GM12878 (cell line): Measurements from ENCODE around the gene GPR146. TPM values are rescaled to one million over a fixed set of nuclear protein-coding genes. Genes with fewer than 3 reads are reported as not detected.

ENCODE experiments used
- ATAC-seq: fragments of 200-7000 bp; cut with Tn5 transposase; 3 replicates; pipeline ENCODE4 v1.9.1; 2020; ENCODE audit warnings: mild to moderate bottlenecking, moderate library complexity
- BruUV-seq: library from RNA; stranded (reverse); fragments of 400-500 nt; replicated peaks from 2 replicates; lab custom pipeline; 2021; lab: Mats Ljungman, UMichigan
- CTCF ChIA-PET: fragments of 300-600 bp; sonication (Branson Sonifier 250); formaldehyde crosslinking; extraction: SDS; loops from one replicate; lab custom pipeline; 2021; ENCODE audit warnings: inconsistent platforms; lab: Yijun Ruan, JAX
- POLR2A ChIA-PET: fragments of 350-600 bp; formaldehyde crosslinking; extraction: SDS; loops from one replicate; lab custom pipeline; 2021; ENCODE audit warnings: inconsistent platforms; lab: Charles Lee
- RAD21 ChIA-PET: fragments of 300-600 bp; sonication (Branson Sonifier 250); formaldehyde crosslinking; loops from one replicate; lab custom pipeline; 2023; ENCODE audit warnings: antibody characterized with exemption; ENCODE audit not compliant: unreplicated experiment; lab: Charles Lee
- SMC1A ChIA-PET: fragments of 300-600 bp; sonication (Branson Sonifier 250); formaldehyde crosslinking; loops from one replicate; lab custom pipeline; 2023; ENCODE audit not compliant: unreplicated experiment, uncharacterized antibody; lab: Charles Lee
- DNase-seq: peaks from one replicate; pipeline ENCODE4 v3.0.0-alpha.2; 2011; ENCODE audit warnings: low read depth, low spot score
- FAIRE-seq: peaks from 3 replicates; lab custom pipeline; 2011; peaks lifted over from hg19 to GRCh38; lab: Jason Lieb, UNC
- H2AFZ ChIP-seq: 2 replicates; pipeline ENCODE4 v1.6.0; 2011; ENCODE audit warnings: low read depth, low read length, control low read depth; ENCODE audit not compliant: control insufficient read depth
- H3K27ac ChIP-seq: 2 replicates; pipeline ENCODE4 v1.5.1; 2011; ENCODE audit warnings: control low read depth; ENCODE audit not compliant: control insufficient read depth, insufficient read depth
- H3K27me3 ChIP-seq, 2 experiments: replicated peaks in 1 of 2; 2 replicates each; pipeline versions ENCODE4 v1.6.0 to v1.6.1; 2011; ENCODE audit warnings: low read length in 1 of 2; ENCODE audit not compliant: control insufficient read depth in 2 of 2, insufficient read depth in 2 of 2
- H3K36me3 ChIP-seq, 2 experiments: 2 replicates each; pipeline ENCODE4 v1.5.1; 2011; ENCODE audit warnings: low read length in 1 of 2; ENCODE audit not compliant: control insufficient read depth in 2 of 2, insufficient read depth in 2 of 2
- H3K4me1 ChIP-seq: 2 replicates; pipeline ENCODE4 v1.6.1; 2011; ENCODE audit warnings: mild to moderate bottlenecking, low read length, moderate library complexity, mixed read lengths; ENCODE audit not compliant: control insufficient read depth, insufficient read depth
- H3K4me2 ChIP-seq: 2 replicates; pipeline ENCODE4 v1.6.0; 2011; ENCODE audit warnings: control low read depth; ENCODE audit not compliant: control insufficient read depth, insufficient read depth
- H3K4me3 ChIP-seq: fragments of 200-600 bp; sonication (generic); 2 replicates; pipeline ENCODE4 v1.5.1; 2016
- H3K79me2 ChIP-seq: 2 replicates; pipeline ENCODE4 v1.6.0; 2011; ENCODE audit warnings: low read length; ENCODE audit not compliant: control insufficient read depth, insufficient read depth
- H3K9ac ChIP-seq: 2 replicates; pipeline ENCODE4 v1.8.0; 2011; ENCODE audit warnings: low read length, control low read depth, mixed read lengths; ENCODE audit not compliant: control insufficient read depth, insufficient read depth
- H3K9me3 ChIP-seq: replicated peaks from 3 replicates; pipeline ENCODE4 v1.5.1; 2011; ENCODE audit warnings: mild to moderate bottlenecking, low read length; ENCODE audit not compliant: control insufficient read depth, insufficient read depth
- H4K20me1 ChIP-seq: 2 replicates; pipeline ENCODE4 v1.6.0; 2011; ENCODE audit not compliant: control insufficient read depth, insufficient read depth
- BCL11A ChIP-seq: IDR thresholded peaks from 2 replicates; pipeline ENCODE4 v1.6.1; 2011; ENCODE audit warnings: low read depth, low read length
- BRCA1 ChIP-seq: IDR thresholded peaks from 2 replicates; pipeline ENCODE4 v1.6.1; 2011; ENCODE audit warnings: low read depth, low read length, improper control_type of control experiment
- EGR1 ChIP-seq, 2 experiments: IDR thresholded peaks; 1 replicate in 1 of 2; 2 replicates in 1 of 2; pipeline ENCODE4 v1.6.1; 2011 to 2012; ENCODE audit warnings: low read depth in 2 of 2, low read length in 2 of 2, borderline replicate concordance in 1 of 2, mild to moderate bottlenecking in 1 of 2, moderate library complexity in 1 of 2
- EZH2 ChIP-seq: IDR thresholded peaks from 2 replicates; pipeline ENCODE4 v1.6.1; 2012; ENCODE audit warnings: low read depth, mild to moderate bottlenecking, control low read depth, inconsistent platforms, low read length, borderline replicate concordance; ENCODE audit not compliant: control insufficient read depth
- LARP7 ChIP-seq: fragments of 450-650 bp; IDR thresholded peaks from 2 replicates; pipeline ENCODE4 v1.6.1; 2017; ENCODE audit warnings: mild to moderate bottlenecking
- MLLT1 ChIP-seq: fragments of 450-650 bp; IDR thresholded peaks from 2 replicates; pipeline ENCODE4 v1.6.1; 2016; ENCODE audit warnings: mild to moderate bottlenecking
- POLR2A ChIP-seq: IDR thresholded peaks from 2 replicates; pipeline ENCODE4 v1.6.1; 2011; ENCODE audit warnings: low read depth, mild to moderate bottlenecking, low read length
- POLR2AphosphoS5 ChIP-seq: IDR thresholded peaks from 2 replicates; pipeline ENCODE4 v1.6.1; 2011; ENCODE audit warnings: mild to moderate bottlenecking, low read length, inconsistent platforms
- SIX5 ChIP-seq: IDR thresholded peaks from 2 replicates; pipeline ENCODE4 v1.6.1; 2011; ENCODE audit warnings: mild to moderate bottlenecking, low read depth, low read length, moderate library complexity; ENCODE audit not compliant: severe bottlenecking
- TCF12 ChIP-seq: IDR thresholded peaks from 2 replicates; pipeline ENCODE4 v1.6.1; 2011; ENCODE audit warnings: low read depth, mild to moderate bottlenecking, low read length
- WRNIP1 ChIP-seq: IDR thresholded peaks from 2 replicates; pipeline ENCODE4 v1.6.1; 2011; ENCODE audit warnings: low read depth, low read length, improper control_type of control experiment, borderline replicate concordance
- ZBTB33 ChIP-seq: fragments of 450-650 bp; IDR thresholded peaks from 2 replicates; pipeline ENCODE4 v1.6.1; 2017; ENCODE audit warnings: mild to moderate bottlenecking
- ZNF687 ChIP-seq: fragments of 450-650 bp; IDR thresholded peaks from 2 replicates; pipeline ENCODE4 v1.6.1; 2017; ENCODE audit warnings: mild to moderate bottlenecking, moderate library complexity
- WGBS: methylation state at CpG from one replicate; pipeline ENCODE4 v1.1.6; 2016; ENCODE audit warnings: low lambda C conversion rate; ENCODE audit not compliant: insufficient replicate concordance, insufficient coverage; ENCODE audit errors: missing lambda C conversion rate; 5-methylcytosine and 5-hydroxymethylcytosine counted together
- in situ Hi-C: fragments of 300-500 bp; cut with MboI; formaldehyde crosslinking; loops from 9 replicates; pipeline ENCODE4 v1.14.3; 2018; ENCODE audit warnings: mixed read lengths
- intact Hi-C: fragments of 100-400 bp; cut with micrococcal nuclease; formaldehyde crosslinking; loops from one replicate; pipeline ENCODE4 v1.14.2; 2022; ENCODE audit not compliant: unreplicated experiment
- polyA plus RNA-seq, 11 experiments: library from polyadenylated mRNA; depleted of rRNA in 4 of 11; unstranded in 6 of 11; stranded (reverse) in 5 of 11; fragments of >200 nt; fragmentation: Nextera tagmentation in 4 of 11; fragmentation: Illumina TruSeq in 1 of 11; extraction: Ambion mirVana in 4 of 11; extraction: Trizol in 1 of 11; gene quantifications; 1 replicate in 1 of 11; 2 replicates in 10 of 11; pipeline versions ENCODE4 v1.2.1 to v1.2.3, GENCODE V29; 2011 to 2016; ENCODE audit warnings: inconsistent platforms in 2 of 11, missing spikeins in 2 of 11, low read depth in 1 of 11
- total RNA-seq, 4 experiments: library from RNA; depleted of rRNA in 3 of 4; stranded (reverse); fragments of >200 nt in 3 of 4; fragmentation: Illumina TruSeq in 1 of 4; extraction: Trizol in 1 of 4; gene quantifications; 2 replicates each; pipeline versions ENCODE4 v1.2.1 to v1.2.3, GENCODE V29; 2013 to 2021

The GPR146 gene
- total and polyA plus RNA-seq, 10 of the 15 experiments (the other 5 are each of a cell fraction or from before 2014, with no cell fraction given), result 0.19 to 12.0 (median 0.54) TPM; not detected in 2

- H3K9ac ChIP-seq, result peak overlapping the region; percentile 79
- ChIA-PET POLR2A (interaction anchor here (0.5 to 5.3 kb wide), 14 partner anchors 9 to 134 kb away, joined by 3 to 40 read pairs (median 4); partner anchors contain the start of genes GPR146 and ZFAND2A), CTCF (interaction anchor here (0.8 to 6.7 kb wide), 11 partner anchors 19 to 151 kb away, joined by 3 to 85 read pairs (median 4); partner anchors contain the start of genes GPER1 and GPR146), RAD21 (interaction anchor here (0.6 to 6.6 kb wide), 13 partner anchors 18 to 103 kb away, joined by 3 to 59 read pairs (median 4); partner anchors contain the start of gene GPR146), SMC1A (interaction anchor here (0.9 to 9.0 kb wide), 10 partner anchors 19 to 117 kb away, joined by 3 to 71 read pairs (median 9); partner anchors contain the start of gene GPR146)
- peak overlapping the region; percentile 96 for H3K4me2 ChIP-seq
- peaks cover 83% of the 10 kb centered on the region for H3K79me2 ChIP-seq
- TF ChIP-seq MLLT1, result peak; percentile 95
- peak; percentile 75 for TF ChIP-seq ZBTB33
- peak; percentile 4; the same call in 1 of the 2 replicates for TF ChIP-seq LARP7
- TF ChIP-seq SIX5, result no peak
- peak; percentile 66; the same call in 1 of the 2 replicates for TF ChIP-seq ZNF687
- peak; percentile 90; the same call in 1 of the 2 replicates for TF ChIP-seq TCF12
- TF ChIP-seq BCL11A, result no peak
- TF ChIP-seq EGR1 (IDR thresholded peaks at IDR 0.05; ENCODE audit: borderline replicate concordance in 1 of 2, low read depth in 2 of 2, low read length in 2 of 2), result 0 out of 3 replicates have a peak, but pooled peaks of 1 of the 2 experiments have one; percentile 3
- peak; percentile 18; the same call in 1 of the 2 replicates for TF ChIP-seq POLR2A
- no peak for TF ChIP-seq EZH2
- TF ChIP-seq BRCA1, result no peak
- TF ChIP-seq WRNIP1, result 0 out of 2 replicates have a peak, but pooled peaks have one; percentile 15
- TF ChIP-seq POLR2AphosphoS5, result peak; percentile 38; the same call in 1 of the 2 replicates
- peak overlapping the region; percentile 99 for H3K4me3 ChIP-seq
- H4K20me1 ChIP-seq, result no peaks in the 10 kb centered on the region
- ATAC-seq, result peak; percentile 0; the same call in 2 of the 3 replicates
- H3K4me1 ChIP-seq, result peaks cover 45% of the 10 kb centered on the region
- H2AFZ ChIP-seq, result no peak overlapping the region
- DNase-seq, result no peak
- FAIRE-seq, result no peak
- 90% methylated on average over 31 of the region's 31 CpGs for WGBS
- H3K27ac ChIP-seq, result peak overlapping the region; percentile 95
- intact Hi-C loops, result no loop called here
- peaks cover 5% of the 10 kb centered on the region; the same call in 2 of the 3 replicates for H3K9me3 ChIP-seq
- in situ Hi-C loops, result loop anchor here (5.0 kb wide), 1 partner anchor 36 kb away; no protein-coding TSS in a partner anchor
- peaks cover 5 to 8% of the 10 kb centered on the region in 2 experiments; a peak in 3 of 4 replicates for H3K36me3 ChIP-seq
- H3K27me3 ChIP-seq, result no peaks in the 10 kb centered on the region
- TSS peak; percentile 76 for BruUV-seq
Measured at GRCh38 chr7:1025743-1026581, 18.4 kb upstream of the GPR146 start.
